Neural cell (in vitro differentiated cells): ENCODE measurements around the gene HPS6. TPM values are rescaled to one million over a fixed set of nuclear protein-coding genes. Genes with fewer than 3 reads are reported as not detected.

Source experiments
- H2AFZ ChIP-seq: fragments of 200-600, 300-800 bp; sonication (generic), shearing (Covaris generic); 2 replicates; pipeline ENCODE4 v1.6.0; 2014; ENCODE audit warnings: low read depth, mild to moderate bottlenecking, antibody characterized with exemption, low read length, moderate library complexity
- H3F3A ChIP-seq: fragments of 200-600 bp; shearing (Covaris generic); 2 replicates; pipeline ENCODE4 v1.6.1; 2016; ENCODE audit warnings: mild to moderate bottlenecking, moderate library complexity, mixed read lengths, antibody characterized with exemption, low read length; ENCODE audit not compliant: insufficient read depth, poor library complexity, severe bottlenecking
- H3K27ac ChIP-seq: fragments of 200-600, 300-800 bp; sonication (generic), shearing (Covaris generic); 2 replicates; pipeline ENCODE4 v1.5.1; 2014; ENCODE audit warnings: mild to moderate bottlenecking, low read length, moderate library complexity
- H3K27me3 ChIP-seq: fragments of 300-800, 200-600 bp; sonication (generic), shearing (Covaris generic); 2 replicates; pipeline ENCODE4 v1.6.0; 2014; ENCODE audit warnings: mild to moderate bottlenecking, low read depth, low read length, moderate library complexity; ENCODE audit not compliant: insufficient read depth
- H3K36me3 ChIP-seq: fragments of 300-800, 200-600 bp; sonication (generic), shearing (Covaris generic); 2 replicates; pipeline ENCODE4 v1.5.1; 2014; ENCODE audit warnings: mild to moderate bottlenecking, antibody characterized with exemption, low read length, moderate library complexity; ENCODE audit not compliant: insufficient read depth
- H3K4me2 ChIP-seq: fragments of 300-800, 200-600 bp; sonication (generic), shearing (Covaris generic); 2 replicates; pipeline ENCODE4 v1.6.0; 2014; ENCODE audit warnings: mild to moderate bottlenecking, low read length
- H3K4me3 ChIP-seq: fragments of 300-800, 200-600 bp; sonication (generic), shearing (Covaris generic); 2 replicates; pipeline ENCODE4 v1.5.1; 2014; ENCODE audit warnings: mild to moderate bottlenecking, low read length, moderate library complexity
- H3K79me2 ChIP-seq: fragments of 200-600 bp; shearing (Covaris generic); replicated peaks from 2 replicates; pipeline ENCODE4 v1.6.0; 2014; ENCODE audit warnings: mild to moderate bottlenecking, low read length, moderate library complexity; ENCODE audit not compliant: insufficient read depth
- H3K9ac ChIP-seq: fragments of 300-800, 200-600 bp; sonication (generic), shearing (Covaris generic); 2 replicates; pipeline ENCODE4 v1.6.1; 2016; ENCODE audit warnings: mild to moderate bottlenecking, low read length, mixed read lengths
- H3K9me2 ChIP-seq: fragments of 200-600 bp; shearing (Covaris generic); 2 replicates; pipeline ENCODE4 v1.6.1; 2016; ENCODE audit warnings: mild to moderate bottlenecking, low read length, mixed read lengths; ENCODE audit not compliant: insufficient read depth
- H3K9me3 ChIP-seq: fragments of 200-600, 300-800 bp; sonication (generic), shearing (Covaris generic); 2 replicates; pipeline ENCODE4 v1.6.1; 2016; ENCODE audit warnings: mild to moderate bottlenecking, mixed run types, low read length, moderate library complexity, mixed read lengths
- H4K20me1 ChIP-seq: fragments of 200-600 bp; shearing (Covaris generic); 2 replicates; pipeline ENCODE4 v1.6.1; 2016; ENCODE audit warnings: mild to moderate bottlenecking, mixed run types; ENCODE audit not compliant: insufficient read depth
- CTCF ChIP-seq: fragments of 450-650 bp; IDR thresholded peaks from 2 replicates; pipeline ENCODE4 v1.5.1; 2014; ENCODE audit warnings: antibody characterized with exemption, mild to moderate bottlenecking, moderate library complexity; ENCODE audit not compliant: poor library complexity, severe bottlenecking
- EP300 ChIP-seq: fragments of 450-650 bp; conservative IDR thresholded peaks from 2 replicates; pipeline ENCODE4 v1.6.1; 2014; ENCODE audit warnings: antibody characterized with exemption, mild to moderate bottlenecking, moderate library complexity; ENCODE audit not compliant: poor library complexity, severe bottlenecking
- EZH2 ChIP-seq: fragments of 200-600, 300-800 bp; shearing (Covaris generic), sonication (generic); IDR thresholded peaks from 2 replicates; pipeline ENCODE4 v1.6.1; 2014; ENCODE audit warnings: antibody characterized with exemption, low read length, borderline replicate concordance, mild to moderate bottlenecking; ENCODE audit not compliant: insufficient read depth, poor library complexity, severe bottlenecking
- MXI1 ChIP-seq: fragments of 450-650 bp; conservative IDR thresholded peaks from 2 replicates; pipeline ENCODE4 v1.6.1; 2014; ENCODE audit warnings: antibody characterized with exemption, mild to moderate bottlenecking; ENCODE audit not compliant: poor library complexity, severe bottlenecking
- POLR2AphosphoS5 ChIP-seq: IDR thresholded peaks from 2 replicates; pipeline ENCODE4 v1.6.1; 2012
- RAD21 ChIP-seq: fragments of 450-650 bp; conservative IDR thresholded peaks from 2 replicates; pipeline ENCODE4 v1.6.1; 2014; ENCODE audit warnings: antibody characterized with exemption, mild to moderate bottlenecking, moderate library complexity
- REST ChIP-seq: IDR thresholded peaks from 2 replicates; pipeline ENCODE4 v1.6.1; 2012; ENCODE audit warnings: borderline replicate concordance
- SMC3 ChIP-seq: fragments of 450-650 bp; conservative IDR thresholded peaks from 2 replicates; pipeline ENCODE4 v1.6.1; 2014; ENCODE audit warnings: antibody characterized with exemption, mild to moderate bottlenecking, moderate library complexity; ENCODE audit not compliant: poor library complexity
- TAF1 ChIP-seq: IDR thresholded peaks from 2 replicates; pipeline ENCODE4 v1.6.1; 2012; ENCODE audit warnings: low read depth
- polyA plus RNA-seq: library from polyadenylated mRNA; depleted of rRNA; stranded (reverse); fragments of >200 nt; gene quantifications from 2 replicates; pipeline ENCODE4 v1.2.3, GENCODE V29; 2014

Gene HPS6
- polyA plus RNA-seq, 1 donor from 2014 or later: 9.6 TPM

- no peak overlapping the region for H3K4me2 ChIP-seq
- no peak overlapping the region for H3K27ac ChIP-seq
Observed at GRCh38 chr10:102090772-102091171, 25.6 kb downstream of the HPS6 start.

GRCh38 chr10:102096449-102096848, 31.3 kb downstream of the HPS6 start:
- no peaks in the 10 kb centered on the region for H3K9me3 ChIP-seq
- H3K9me2 ChIP-seq: no peaks in the 10 kb centered on the region
- no peaks in the 10 kb centered on the region for H3K27me3 ChIP-seq
- no peaks in the 10 kb centered on the region for H4K20me1 ChIP-seq
- H3K79me2 ChIP-seq: no peaks in the 10 kb centered on the region
- no peak overlapping the region for H2AFZ ChIP-seq
- no peak overlapping the region for H3K9ac ChIP-seq
- no peaks in the 10 kb centered on the region for H3F3A ChIP-seq
- H3K4me2 ChIP-seq: no peak overlapping the region
- H3K36me3 ChIP-seq: no peaks in the 10 kb centered on the region
- no peak overlapping the region for H3K4me3 ChIP-seq
- TF ChIP-seq SMC3 (no peak), EZH2 (no peak), MXI1 (no peak), POLR2AphosphoS5 (no peak), RAD21 (no peak), CTCF (no peak), REST (no peak), TAF1 (no peak), EP300 (no peak)
- H3K27ac ChIP-seq: no peak overlapping the region

More at GRCh38 chr10:102090772-102091171, 25.6 kb downstream of the HPS6 start:
- no peak for TF ChIP-seq REST
- Histone ChIP-seq H3K4me3 (no peak overlapping the region), H3K9me3 (no peaks in the 10 kb centered on the region), H3F3A (no peaks in the 10 kb centered on the region), H3K27me3 (no peaks in the 10 kb centered on the region), H3K36me3 (no peaks in the 10 kb centered on the region), H4K20me1 (no peaks in the 10 kb centered on the region), H3K9me2 (no peaks in the 10 kb centered on the region), H3K79me2 (no peaks in the 10 kb centered on the region), H2AFZ (no peak overlapping the region), H3K9ac (no peak overlapping the region)
